Smooth muscle cell (in vitro differentiated cells): Measurements from ENCODE around the gene CDC42EP3. TPM values are rescaled to one million over a fixed set of nuclear protein-coding genes. Genes with fewer than 3 reads are reported as not detected.

ENCODE experiments used
- DNase-seq: peaks from one replicate; lab custom pipeline; 2025; ENCODE audit not compliant: unreplicated experiment; lab: John Stamatoyannopoulos, UW
- H2AFZ ChIP-seq: fragments of 200-600 bp; sonication (generic); 2 replicates; pipeline ENCODE4 v1.6.0; 2016; ENCODE audit warnings: antibody characterized with exemption, low read depth, mild to moderate bottlenecking
- H3F3A ChIP-seq: fragments of 200-600 bp; sonication (generic); 2 replicates; pipeline ENCODE4 v1.6.0; 2017; ENCODE audit warnings: antibody characterized with exemption, low read depth
- H3K27ac ChIP-seq: fragments of 200-600 bp; sonication (generic); 2 replicates; pipeline ENCODE4 v1.5.1; 2016; ENCODE audit warnings: low read depth, mild to moderate bottlenecking
- H3K27me3 ChIP-seq: fragments of 200-600 bp; sonication (generic); 2 replicates; pipeline ENCODE4 v1.6.1; 2016; ENCODE audit warnings: low read depth, mild to moderate bottlenecking
- H3K36me3 ChIP-seq: fragments of 200-600 bp; sonication (generic); 2 replicates; pipeline ENCODE4 v1.5.1; 2016; ENCODE audit warnings: low read depth
- H3K4me1 ChIP-seq: fragments of 200-600 bp; sonication (generic); 2 replicates; pipeline ENCODE4 v1.5.1; 2016; ENCODE audit warnings: low read depth
- H3K4me2 ChIP-seq: fragments of 200-600 bp; sonication (generic); 2 replicates; pipeline ENCODE4 v1.6.0; 2016; ENCODE audit warnings: mild to moderate bottlenecking
- H3K4me3 ChIP-seq: fragments of 200-600 bp; sonication (generic); 2 replicates; pipeline ENCODE4 v1.5.1; 2016; ENCODE audit warnings: mild to moderate bottlenecking
- H3K79me2 ChIP-seq: fragments of 200-600 bp; sonication (generic); 2 replicates; pipeline ENCODE4 v1.6.0; 2016; ENCODE audit warnings: low read depth, mild to moderate bottlenecking
- H3K9ac ChIP-seq: fragments of 200-600 bp; sonication (generic); 2 replicates; pipeline ENCODE4 v1.6.0; 2016; ENCODE audit warnings: low read depth
- H3K9me3 ChIP-seq: fragments of 200-600 bp; sonication (generic); replicated peaks from 2 replicates; pipeline ENCODE4 v1.5.1; 2016; ENCODE audit warnings: low read depth
- H4K20me1 ChIP-seq: fragments of 200-600 bp; sonication (generic); 2 replicates; pipeline ENCODE4 v1.6.0; 2016; ENCODE audit warnings: low read depth
- CTCF ChIP-seq: fragments of 200-600 bp; sonication (generic); IDR thresholded peaks from 2 replicates; pipeline ENCODE4 v1.5.1; 2017; ENCODE audit warnings: borderline replicate concordance, mild to moderate bottlenecking, antibody characterized with exemption; ENCODE audit not compliant: insufficient read depth, poor library complexity, severe bottlenecking
- WGBS: methylation state at CpG from one replicate; pipeline ENCODE4 v1.1.7; 2016; ENCODE audit warnings: low lambda C conversion rate; 5-methylcytosine and 5-hydroxymethylcytosine counted together
- polyA plus RNA-seq: library from polyadenylated mRNA; unstranded; fragments of >200 nt; fragmentation: Nextera tagmentation; extraction: Ambion mirVana; gene quantifications from 2 replicates; pipeline ENCODE4 v1.2.1, GENCODE V29; 2016
- total RNA-seq: library from RNA; depleted of rRNA; stranded (reverse); fragments of >200 nt; gene quantifications from 2 replicates; pipeline ENCODE4 v1.2.3, GENCODE V29; 2014

The CDC42EP3 gene
- total and polyA plus RNA-seq, 2 experiments from 2014 or later, result 40.0 to 51.1 TPM

GRCh38 chr2:37609782-37610181 lies 61.7 kb downstream of the CDC42EP3 start:
- WGBS, result 95% methylated on average over 6 of the region's 6 CpGs

GRCh38 chr2:37604716-37605115 lies 66.7 kb downstream of the CDC42EP3 start:
- no peak overlapping the region for H3K27ac ChIP-seq

More at GRCh38 chr2:37609782-37610181, 61.7 kb downstream of the CDC42EP3 start:
- TF ChIP-seq CTCF, result no peak
- no peak overlapping the region for H3K4me2 ChIP-seq
- no peaks in the 10 kb centered on the region for H3K27me3 ChIP-seq
- H4K20me1 ChIP-seq, result no peaks in the 10 kb centered on the region
- H3K36me3 ChIP-seq, result peaks cover 3% of the 10 kb centered on the region
- H3K4me1 ChIP-seq, result no peaks in the 10 kb centered on the region
- H3K4me3 ChIP-seq, result no peak overlapping the region
- no peaks in the 10 kb centered on the region for H3K9me3 ChIP-seq
- no peak for DNase-seq
- no peak overlapping the region for H3K9ac ChIP-seq
- H3K27ac ChIP-seq, result no peak overlapping the region
- H3F3A ChIP-seq, result peaks cover 3% of the 10 kb centered on the region
- no peak overlapping the region for H2AFZ ChIP-seq
- no peaks in the 10 kb centered on the region for H3K79me2 ChIP-seq

GRCh38 chr2:37602702-37603101 lies 68.7 kb downstream of the CDC42EP3 start:
- Histone ChIP-seq H3K79me2 (no peaks in the 10 kb centered on the region), H4K20me1 (no peaks in the 10 kb centered on the region), H3K27ac (no peak overlapping the region), H3K27me3 (no peaks in the 10 kb centered on the region), H3K36me3 (peaks cover 3% of the 10 kb centered on the region), H3K9me3 (no peaks in the 10 kb centered on the region), H3K4me3 (no peak overlapping the region), H3K4me2 (no peak overlapping the region), H3K4me1 (no peaks in the 10 kb centered on the region), H2AFZ (no peak overlapping the region), H3F3A (no peaks in the 10 kb centered on the region), H3K9ac (no peak overlapping the region)
- TF ChIP-seq CTCF, result no peak
- no peak for DNase-seq

More at GRCh38 chr2:37604716-37605115, 66.7 kb downstream of the CDC42EP3 start:
- no peaks in the 10 kb centered on the region for H3K9me3 ChIP-seq
- H2AFZ ChIP-seq, result no peak overlapping the region
- H3K4me3 ChIP-seq, result no peak overlapping the region
- H3K9ac ChIP-seq, result no peak overlapping the region
- no peak for TF ChIP-seq CTCF
- H3F3A ChIP-seq, result no peaks in the 10 kb centered on the region
- H3K4me1 ChIP-seq, result no peaks in the 10 kb centered on the region
- no peak for DNase-seq
- no peaks in the 10 kb centered on the region for H3K79me2 ChIP-seq
- H4K20me1 ChIP-seq, result no peaks in the 10 kb centered on the region
- H3K27me3 ChIP-seq, result no peaks in the 10 kb centered on the region
- no peak overlapping the region for H3K4me2 ChIP-seq
- peaks cover 3% of the 10 kb centered on the region for H3K36me3 ChIP-seq

GRCh38 chr2:37602040-37602439 lies 69.4 kb downstream of the CDC42EP3 start:
- H2AFZ ChIP-seq, result no peak overlapping the region
- no peaks in the 10 kb centered on the region for H4K20me1 ChIP-seq
- 90% methylated on average over 2 of the region's 2 CpGs for WGBS
- H3K4me2 ChIP-seq, result no peak overlapping the region
- no peak overlapping the region for H3K4me3 ChIP-seq
- H3K9ac ChIP-seq, result no peak overlapping the region
- no peaks in the 10 kb centered on the region for H3K4me1 ChIP-seq
- TF ChIP-seq CTCF, result no peak
- DNase-seq, result no peak
- no peaks in the 10 kb centered on the region for H3K9me3 ChIP-seq
- H3K79me2 ChIP-seq, result no peaks in the 10 kb centered on the region
- H3K27me3 ChIP-seq, result no peaks in the 10 kb centered on the region
- H3K36me3 ChIP-seq, result peaks cover 3% of the 10 kb centered on the region
- H3K27ac ChIP-seq, result no peak overlapping the region
- no peaks in the 10 kb centered on the region for H3F3A ChIP-seq
